ENCODE data around the gene MSLN. TPM values are rescaled to one million over a fixed set of nuclear protein-coding genes. Genes with fewer than 3 reads are reported as not detected.

The MSLN gene
- total and polyA plus RNA-seq, 2 of the 13 experiments (the other 11 are each of a cell fraction or from before 2014, with no cell fraction given): 2.0 to 2.3 TPM

- TSS peak; percentile 55 for BruUV-seq (replicated peaks)
- peak overlapping the region; percentile 88 for H3K4me2 ChIP-seq (ENCODE audit: low read depth, low read length)
- peaks cover 15% of the 10 kb centered on the region for H3K4me1 ChIP-seq (ENCODE audit: insufficient read depth, low read length)
- H3K27ac ChIP-seq (ENCODE audit: extremely low read length, insufficient read depth, low read length): peak overlapping the region; percentile 1
- H3K36me3 ChIP-seq (replicated peaks in 1 of 2; ENCODE audit: control insufficient read depth in 1 of 2, insufficient read depth in 2 of 2, low read length in 2 of 2): peaks cover 5 to 12% of the 10 kb centered on the region in 2 experiments; a peak in 3 of 5 replicates
- DNase-seq (ENCODE audit: low spot score) (no peak), ATAC-seq (peak; percentile 1; the same call in 1 of the 3 replicates), FAIRE-seq (no peak)
- no peak overlapping the region for H2AFZ ChIP-seq (ENCODE audit: low read length)
- no peaks in the 10 kb centered on the region for H4K20me1 ChIP-seq (ENCODE audit: insufficient read depth, low read length)
- peak overlapping the region; percentile 82 for H3K9ac ChIP-seq (ENCODE audit: insufficient read depth, low read depth, low read length)
- WGBS (ENCODE audit: low lambda C conversion rate): 4% methylated on average over 15 of the region's 47 CpGs
- in situ Hi-C loops (cut with HindIII; ENCODE audit: extremely low pct_ligation_motif_present, low pct_unique_long_range_greater_than_20kb) (loop anchor here (5.0 kb wide), 2 partner anchors 45 to 75 kb away; partner anchors contain the start of gene CIAO3), intact Hi-C loops (cut with micrococcal nuclease; ENCODE audit: unreplicated experiment) (no loop called here)
- H3K9me3 ChIP-seq (ENCODE audit: low read length): no peaks in the 10 kb centered on the region
- peaks cover 1 to 10% of the 10 kb centered on the region in 2 experiments; a peak in 2 of 5 replicates for H3K27me3 ChIP-seq (ENCODE audit: control insufficient read depth in 1 of 2, insufficient read depth in 2 of 2, low read length in 2 of 2)
- peaks cover 3% of the 10 kb centered on the region for H3K79me2 ChIP-seq (ENCODE audit: insufficient read depth, low read length)
- CTCF ChIA-PET (ENCODE audit: low intra/inter-chr PET ratio, low total read pairs): interaction anchor here (0.9 kb wide), 1 partner anchor 76 kb away, joined by 3 read pairs; no protein-coding TSS in a partner anchor
- POLR2A ChIA-PET: interaction anchor here (1.1 to 2.1 kb wide), 4 partner anchors 26 to 67 kb away, joined by 4 to 12 read pairs (median 7); partner anchors contain the start of genes ANTKMT, CIAO3 and MSLN
- peak overlapping the region; percentile 64 to 96 (median 82) for H3K4me3 ChIP-seq (replicated peaks in 1 of 3; ENCODE audit: insufficient read depth in 1 of 3, low read depth in 2 of 3, low read length in 3 of 3)
- TF ChIP-seq CENPX (CRISPR knock-in tag; IDR thresholded peaks at IDR 0.05): no peak
- no peak for TF ChIP-seq ZNF484 (CRISPR knock-in tag; IDR thresholded peaks at IDR 0.05; ENCODE audit: borderline replicate concordance, low read depth)
- no peak for TF ChIP-seq ZNF564 (CRISPR knock-in tag; IDR thresholded peaks at IDR 0.05)
- peak; percentile 8; the same call in 1 of the 2 replicates for TF ChIP-seq PHF8 (CRISPR knock-in tag; IDR thresholded peaks at IDR 0.05)
- no peak for TF ChIP-seq PRPF4 (IDR thresholded peaks at IDR 0.05; ENCODE audit: low read depth, low read length, poor library complexity, severe bottlenecking)
- TF ChIP-seq ZNF784 (CRISPR knock-in tag; IDR thresholded peaks at IDR 0.05; ENCODE audit: borderline replicate concordance): no peak
- no peak for TF ChIP-seq ZFY (CRISPR knock-in tag; IDR thresholded peaks at IDR 0.05)
- no peak for TF ChIP-seq CEBPB (IDR thresholded peaks at IDR 0.05; ENCODE audit: borderline replicate concordance, low read depth, low read length)
- TF ChIP-seq SALL1 (CRISPR knock-in tag; IDR thresholded peaks at IDR 0.05): peak; percentile 17
- peak; percentile 13; the same call in 1 of the 2 replicates for TF ChIP-seq MXD1 (CRISPR knock-in tag; IDR thresholded peaks at IDR 0.05)
- TF ChIP-seq THAP9 (CRISPR knock-in tag; IDR thresholded peaks at IDR 0.05; ENCODE audit: borderline replicate concordance): peak; percentile 32; the same call in 1 of the 2 replicates
- TF ChIP-seq HMG20A (CRISPR knock-in tag; IDR thresholded peaks at IDR 0.05; ENCODE audit: borderline replicate concordance): no peak
- TF ChIP-seq SOX13 (IDR thresholded peaks at IDR 0.05): no peak
- TF ChIP-seq SOX13 (CRISPR knock-in tag; conservative IDR thresholded peaks at IDR 0.05 in 1 of 2, IDR thresholded peaks at IDR 0.05 in 1 of 2): no peak
- TF ChIP-seq SP1 (IDR thresholded peaks at IDR 0.05): no peak
- no peak for TF ChIP-seq SP1 (CRISPR knock-in tag; IDR thresholded peaks at IDR 0.05)
- TF ChIP-seq NR2F1 (CRISPR knock-in tag; IDR thresholded peaks at IDR 0.05): no peak
- TF ChIP-seq CSRNP1 (CRISPR knock-in tag; IDR thresholded peaks at IDR 0.05): 0 out of 2 replicates have a peak, but pooled peaks have one; percentile 41
These were observed 26.9 kb downstream of the MSLN start for GRCh38 chr16:787321-787966.

Measured in HepG2 (cell line).